SK-N-MC (cell line): ENCODE data around the gene TMEM218.

Experiments
- EZH2 ChIP-seq: fragments of 200-600 bp; sonication (generic); IDR thresholded peaks from one replicate; pipeline ENCODE4 v1.6.1; 2017; ENCODE audit warnings: antibody characterized with exemption
- FOXP2 ChIP-seq: optimal IDR thresholded peaks from 2 replicates; pipeline ENCODE3; 2011; ENCODE audit warnings: mild to moderate bottlenecking, moderate library complexity; ENCODE audit not compliant: insufficient read depth; ENCODE audit errors: extremely low read length, control extremely low read depth
- POLR2AphosphoS5 ChIP-seq: IDR thresholded peaks from 2 replicates; pipeline ENCODE4 v1.6.1; 2012; ENCODE audit warnings: mild to moderate bottlenecking, low read depth, low read length, borderline replicate concordance

GRCh38 chr11:125061281-125061680 lies 50.1 kb downstream of the TMEM218 start:
- TF ChIP-seq POLR2AphosphoS5 (no peak), EZH2 (no peak), FOXP2 (no peak)
